ENCODE results near the gene IGLL5. TPM values are rescaled to one million over a fixed set of nuclear protein-coding genes. Genes with fewer than 3 reads are reported as not detected.

IGLL5 gene
- total RNA-seq, 1 donor from 2014 or later, result 0.47 TPM

- TF ChIP-seq, protein P1, sequence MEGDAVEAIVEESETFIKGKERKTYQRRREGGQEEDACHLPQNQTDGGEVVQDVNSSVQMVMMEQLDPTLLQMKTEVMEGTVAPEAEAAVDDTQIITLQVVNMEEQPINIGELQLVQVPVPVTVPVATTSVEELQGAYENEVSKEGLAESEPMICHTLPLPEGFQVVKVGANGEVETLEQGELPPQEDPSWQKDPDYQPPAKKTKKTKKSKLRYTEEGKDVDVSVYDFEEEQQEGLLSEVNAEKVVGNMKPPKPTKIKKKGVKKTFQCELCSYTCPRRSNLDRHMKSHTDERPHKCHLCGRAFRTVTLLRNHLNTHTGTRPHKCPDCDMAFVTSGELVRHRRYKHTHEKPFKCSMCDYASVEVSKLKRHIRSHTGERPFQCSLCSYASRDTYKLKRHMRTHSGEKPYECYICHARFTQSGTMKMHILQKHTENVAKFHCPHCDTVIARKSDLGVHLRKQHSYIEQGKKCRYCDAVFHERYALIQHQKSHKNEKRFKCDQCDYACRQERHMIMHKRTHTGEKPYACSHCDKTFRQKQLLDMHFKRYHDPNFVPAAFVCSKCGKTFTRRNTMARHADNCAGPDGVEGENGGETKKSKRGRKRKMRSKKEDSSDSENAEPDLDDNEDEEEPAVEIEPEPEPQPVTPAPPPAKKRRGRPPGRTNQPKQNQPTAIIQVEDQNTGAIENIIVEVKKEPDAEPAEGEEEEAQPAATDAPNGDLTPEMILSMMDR (IDR thresholded peaks at IDR 0.05; ENCODE audit: borderline replicate concordance), result no peak
- H3K27ac ChIP-seq (replicated peaks), result no peak overlapping the region
- H3K27me3 ChIP-seq (ENCODE audit: low read depth), result peaks cover 11% of the 10 kb centered on the region
- intact Hi-C loops (cut with micrococcal nuclease), result no loop called here
- no peak overlapping the region for H3K4me3 ChIP-seq
- no peak for DNase-seq
- no peaks in the 10 kb centered on the region for H3K9me3 ChIP-seq (replicated peaks)
- no peaks in the 10 kb centered on the region for H3K36me3 ChIP-seq
- no peaks in the 10 kb centered on the region for H3K4me1 ChIP-seq
Observed at GRCh38 chr22:22936915-22937656, 49.5 kb downstream of the IGLL5 start.

DNA sequence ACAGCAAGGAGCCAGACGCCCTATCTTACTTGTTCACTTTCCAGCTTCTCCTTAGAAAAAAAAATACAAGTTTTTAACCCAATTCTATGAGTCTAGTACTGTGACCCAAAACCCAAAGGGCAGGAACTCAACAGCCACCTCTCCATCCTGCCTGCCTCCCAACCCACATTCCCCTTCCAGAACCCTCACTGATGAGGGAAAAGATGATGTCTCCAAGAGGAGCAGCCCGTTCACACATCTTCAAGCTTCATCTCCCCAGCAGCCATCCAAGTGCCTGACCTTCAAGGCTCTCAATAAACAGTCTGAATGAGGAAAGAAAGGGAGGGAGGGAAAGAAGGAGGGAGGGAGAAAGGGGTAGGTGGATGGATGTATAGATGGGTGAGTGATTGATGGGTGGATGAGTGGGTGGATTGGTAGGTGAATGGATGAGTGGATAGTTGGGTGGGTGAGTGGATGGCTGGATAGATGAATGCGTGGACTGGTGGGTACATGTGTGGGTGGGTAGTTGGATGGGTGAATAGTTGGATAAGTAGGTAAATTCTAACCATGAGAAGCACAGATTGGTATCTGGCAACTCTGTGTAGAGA, 50.4 kb downstream of the IGLL5 start:
- Histone ChIP-seq H3K4me3 (no peak overlapping the region), H3K9me3 (replicated peaks) (no peaks in the 10 kb centered on the region), H3K4me1 (no peaks in the 10 kb centered on the region), H3K27ac (replicated peaks) (no peak overlapping the region), H3K36me3 (no peaks in the 10 kb centered on the region), H3K27me3 (ENCODE audit: low read depth) (peaks cover 17% of the 10 kb centered on the region)
- intact Hi-C loops (cut with micrococcal nuclease), result no loop called here
- TF ChIP-seq, protein P1 (IDR thresholded peaks at IDR 0.05; ENCODE audit: borderline replicate concordance), result no peak
- no peak for DNase-seq

- H3K27me3 ChIP-seq (ENCODE audit: low read depth), result peaks cover 26% of the 10 kb centered on the region
- H3K4me3 ChIP-seq, result no peak overlapping the region
- intact Hi-C loops (cut with micrococcal nuclease), result no loop called here
- TF ChIP-seq, protein P1 (IDR thresholded peaks at IDR 0.05; ENCODE audit: borderline replicate concordance), result no peak
- no peaks in the 10 kb centered on the region for H3K4me1 ChIP-seq
- H3K9me3 ChIP-seq (replicated peaks), result no peaks in the 10 kb centered on the region
- no peak overlapping the region for H3K27ac ChIP-seq (replicated peaks)
- no peaks in the 10 kb centered on the region for H3K36me3 ChIP-seq
- peak; percentile 0 for DNase-seq
Observed at GRCh38 chr22:22938672-22939587, 51.3 kb downstream of the IGLL5 start.

- H3K4me1 ChIP-seq, result no peaks in the 10 kb centered on the region
- no peaks in the 10 kb centered on the region for H3K9me3 ChIP-seq (replicated peaks)
- no peak overlapping the region for H3K27ac ChIP-seq (replicated peaks)
- TF ChIP-seq, protein P1 (IDR thresholded peaks at IDR 0.05; ENCODE audit: borderline replicate concordance), result no peak
- H3K4me3 ChIP-seq, result no peak overlapping the region
- H3K36me3 ChIP-seq, result no peaks in the 10 kb centered on the region
- DNase-seq, result no peak
- intact Hi-C loops (cut with micrococcal nuclease), result no loop called here
- H3K27me3 ChIP-seq (ENCODE audit: low read depth), result peaks cover 34% of the 10 kb centered on the region
Observed at GRCh38 chr22:22939588-22940368, 52.2 kb downstream of the IGLL5 start.
